Chondrocyte (in vitro differentiated cells): ENCODE data around the gene ZWILCH. TPM values are rescaled to one million over a fixed set of nuclear protein-coding genes. Genes with fewer than 3 reads are reported as not detected.

ENCODE experiments used
- DNase-seq: peaks from one replicate; pipeline ENCODE4 v3.0.0; 2021; ENCODE audit warnings: mixed read lengths, low spot score
- H3K27ac Mint-ChIP-seq: one replicate; pipeline ENCODE4 v1.8.0; 2021; ENCODE audit warnings: mild to moderate bottlenecking, moderate library complexity, mixed read lengths; ENCODE audit not compliant: unreplicated experiment
- H3K27me3 Mint-ChIP-seq: 2 replicates; pipeline ENCODE4 v1.8.0; 2021; ENCODE audit warnings: low read depth, mixed read lengths
- H3K36me3 Mint-ChIP-seq: 2 replicates; pipeline ENCODE4 v1.8.0; 2021; ENCODE audit warnings: low read depth, mixed read lengths
- H3K4me1 Mint-ChIP-seq: 2 replicates; pipeline ENCODE4 v1.8.0; 2021; ENCODE audit warnings: low read depth, mild to moderate bottlenecking, mixed read lengths
- H3K4me3 Mint-ChIP-seq: one replicate; pipeline ENCODE4 v1.8.0; 2021; ENCODE audit warnings: mild to moderate bottlenecking, moderate library complexity, mixed read lengths; ENCODE audit not compliant: unreplicated experiment
- H3K9me3 Mint-ChIP-seq: 2 replicates; pipeline ENCODE4 v1.8.0; 2021; ENCODE audit warnings: low read depth, mixed read lengths
- CTCF ChIP-seq: fragments of 200-600 bp; sonication (generic); IDR thresholded peaks from 2 replicates; pipeline ENCODE4 v1.5.0; 2021; ENCODE audit warnings: antibody characterized with exemption, mild to moderate bottlenecking, moderate library complexity
- total RNA-seq: library from RNA; stranded (reverse); gene quantifications from 3 replicates; pipeline ENCODE4 v1.2.1, GENCODE V29; 2021

ZWILCH gene
- total RNA-seq, 1 donor from 2014 or later, result 11.0 TPM

GRCh38 chr15:66558271-66558670, 53.1 kb downstream of the ZWILCH start:
- Mint-ChIP-seq H3K9me3 (peaks cover 10% of the 10 kb centered on the region), H3K4me3 (no peak overlapping the region), H3K4me1 (no peaks in the 10 kb centered on the region), H3K27me3 (no peaks in the 10 kb centered on the region), H3K36me3 (peaks cover 3% of the 10 kb centered on the region), H3K27ac (no peak overlapping the region)
- TF ChIP-seq CTCF, result no peak
- no peak for DNase-seq

DNA sequence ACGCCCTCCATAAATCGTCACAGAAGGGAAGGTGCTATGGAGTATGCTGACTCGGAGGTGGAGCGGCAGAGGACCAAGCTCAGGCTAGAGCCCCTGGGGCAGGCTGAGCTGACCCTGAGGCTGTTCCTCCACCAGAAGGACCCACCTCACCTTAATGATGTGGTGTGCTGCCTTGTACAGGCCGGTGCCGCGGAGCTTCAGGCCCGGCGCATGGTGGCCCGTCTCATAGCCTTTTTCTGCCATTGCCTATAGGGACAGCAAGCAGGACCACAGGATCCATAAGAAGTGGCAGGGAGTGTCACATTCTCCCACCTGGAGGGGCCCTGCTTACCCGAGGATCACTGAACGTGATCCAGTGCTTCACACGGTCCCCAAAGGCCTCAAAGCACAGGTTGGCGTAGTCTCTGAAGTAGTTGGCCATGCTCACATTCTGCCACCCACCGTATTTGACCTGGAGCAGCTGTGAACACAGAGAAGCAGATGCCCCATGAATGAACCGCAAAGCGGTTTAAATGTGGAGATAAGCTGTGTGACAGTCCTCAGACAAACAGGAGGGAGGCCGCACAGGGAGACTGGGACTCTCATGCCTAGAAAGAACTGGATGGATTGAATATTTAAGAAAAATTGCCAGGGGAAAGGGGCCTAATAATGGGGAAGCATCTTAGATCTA, 55.9 kb downstream of the ZWILCH start:
- Mint-ChIP-seq H3K4me1 (peaks cover 7% of the 10 kb centered on the region), H3K4me3 (no peak overlapping the region), H3K27me3 (no peaks in the 10 kb centered on the region), H3K27ac (no peak overlapping the region), H3K9me3 (peaks cover 4% of the 10 kb centered on the region), H3K36me3 (peaks cover 1% of the 10 kb centered on the region)
- DNase-seq, result no peak
- TF ChIP-seq CTCF, result no peak

GRCh38 chr15:66563126-66563525, 58.0 kb downstream of the ZWILCH start:
- Mint-ChIP-seq H3K27me3 (no peaks in the 10 kb centered on the region), H3K9me3 (no peaks in the 10 kb centered on the region), H3K4me1 (peaks cover 20% of the 10 kb centered on the region), H3K36me3 (no peaks in the 10 kb centered on the region), H3K4me3 (no peak overlapping the region), H3K27ac (no peak overlapping the region)
- no peak for DNase-seq
- TF ChIP-seq CTCF, result no peak

DNA sequence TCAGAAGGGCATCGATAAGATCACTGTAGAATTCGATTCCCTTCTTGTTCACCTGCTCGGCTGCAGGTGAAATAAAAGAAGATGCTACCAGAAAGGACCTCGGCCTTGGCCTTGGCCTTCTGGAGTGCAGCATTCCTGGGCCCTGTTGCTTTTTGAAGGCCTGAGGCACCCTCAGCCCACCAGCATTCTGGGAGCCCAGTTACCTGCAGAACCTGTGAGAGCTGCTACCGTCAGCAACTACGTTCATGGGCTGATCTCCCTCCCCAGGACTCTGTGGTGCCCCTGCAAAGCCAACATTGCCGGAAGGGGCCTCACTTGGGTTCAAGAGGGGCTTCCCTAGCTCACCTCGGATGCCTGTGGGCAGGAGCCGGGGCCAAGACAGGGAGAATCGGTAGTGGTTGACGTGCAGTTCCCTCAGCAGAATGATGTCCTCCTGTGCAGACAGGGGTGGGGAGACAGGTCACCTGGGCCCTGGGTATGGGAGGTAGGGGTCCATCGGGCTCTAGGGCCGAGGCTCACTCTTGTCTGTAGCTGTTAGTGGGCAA, 58.5 kb downstream of the ZWILCH start:
- Mint-ChIP-seq H3K27me3 (no peaks in the 10 kb centered on the region), H3K27ac (no peak overlapping the region), H3K36me3 (no peaks in the 10 kb centered on the region), H3K9me3 (no peaks in the 10 kb centered on the region), H3K4me1 (peaks cover 20% of the 10 kb centered on the region), H3K4me3 (no peak overlapping the region)
- DNase-seq, result no peak
- no peak for TF ChIP-seq CTCF

DNA sequence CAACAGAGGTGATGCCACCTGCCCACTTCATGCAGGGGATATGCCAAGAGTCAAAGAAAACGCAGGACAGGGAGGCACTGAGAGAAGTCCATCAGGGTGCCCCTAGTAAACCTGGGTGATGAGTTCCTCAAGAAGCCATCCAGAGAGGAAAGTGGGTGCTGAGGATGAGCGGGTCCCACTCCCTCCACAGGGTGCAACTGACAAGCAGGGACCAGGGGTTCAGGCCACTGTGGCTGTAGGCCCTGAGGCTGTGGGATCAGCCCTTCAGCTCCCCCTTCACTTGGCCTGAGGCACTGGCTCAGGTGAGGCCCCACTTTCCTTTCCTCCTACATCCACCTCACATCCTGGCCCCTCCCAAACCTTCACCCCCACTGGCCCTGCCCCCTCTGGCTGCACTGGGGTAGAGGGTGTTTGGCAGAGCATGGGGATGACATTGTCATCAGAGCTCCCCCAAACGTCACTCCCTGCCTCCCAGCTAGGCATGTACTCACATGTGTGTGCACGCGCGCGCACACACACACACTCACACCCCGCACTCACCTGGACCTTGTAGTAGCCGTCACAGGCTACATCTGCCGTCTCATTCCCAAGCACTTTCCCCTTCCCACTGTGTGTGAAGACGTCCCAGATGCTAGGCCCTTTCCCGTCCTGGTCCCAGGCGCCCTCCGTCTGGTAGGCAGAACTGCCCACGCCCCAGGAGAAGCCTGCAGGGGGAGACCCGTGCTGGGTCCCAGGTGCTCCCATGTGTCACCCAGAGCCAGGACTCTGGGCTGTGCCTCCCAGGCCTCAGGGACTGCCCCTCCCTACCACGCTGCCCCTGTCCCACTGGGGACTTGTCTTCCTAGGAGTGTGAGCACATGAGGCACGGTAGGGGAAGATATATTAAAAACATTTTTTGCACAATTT, 59.3 kb downstream of the ZWILCH start:
- no peak for DNase-seq
- no peak overlapping the region for H3K4me3 Mint-ChIP-seq
- H3K4me1 Mint-ChIP-seq, result peaks cover 20% of the 10 kb centered on the region
- no peaks in the 10 kb centered on the region for H3K9me3 Mint-ChIP-seq
- no peaks in the 10 kb centered on the region for H3K27me3 Mint-ChIP-seq
- H3K36me3 Mint-ChIP-seq, result no peaks in the 10 kb centered on the region
- no peak overlapping the region for H3K27ac Mint-ChIP-seq
- no peak for TF ChIP-seq CTCF
